Suprapubic skin (tissue), 4 donors: Measurements from ENCODE around the gene JRKL. TPM values are rescaled to one million over a fixed set of nuclear protein-coding genes. Genes with fewer than 3 reads are reported as not detected.

Experiments
- DNase-seq, 2 donors: peaks; one replicate each; pipeline ENCODE4 v3.0.0-alpha.2; 2019; ENCODE audit warnings: low spot score in 2 of 2
- H3K27ac ChIP-seq: fragments of 200-600 bp; sonication (generic); one replicate; pipeline ENCODE4 v1.5.1; 2019
- H3K27me3 ChIP-seq: fragments of 200-600 bp; sonication (generic); one replicate; pipeline ENCODE4 v1.5.1; 2019
- H3K36me3 ChIP-seq: fragments of 200-600 bp; sonication (generic); one replicate; pipeline ENCODE4 v1.5.1; 2019
- H3K4me1 ChIP-seq: fragments of 200-600 bp; sonication (generic); one replicate; pipeline ENCODE4 v1.5.1; 2019
- H3K4me3 ChIP-seq: fragments of 200-600 bp; sonication (generic); one replicate; pipeline ENCODE4 v1.5.1; 2019; ENCODE audit warnings: mild to moderate bottlenecking
- H3K9me3 ChIP-seq: fragments of 200-600 bp; sonication (generic); one replicate; pipeline ENCODE4 v1.5.1; 2019
- EP300 ChIP-seq: sonication (generic); formaldehyde crosslinking; IDR thresholded peaks from one replicate; pipeline ENCODE4 v1.6.1; 2017; ENCODE audit warnings: antibody characterized with exemption
- POLR2A ChIP-seq, 2 donors: fragments of 450-650 bp; IDR thresholded peaks; one replicate each; pipeline ENCODE4 v1.6.1; 2017; ENCODE audit warnings: antibody characterized with exemption in 2 of 2, mild to moderate bottlenecking in 2 of 2, moderate library complexity in 2 of 2
- POLR2AphosphoS5 ChIP-seq, 3 donors: sonication (generic); formaldehyde crosslinking; IDR thresholded peaks; one replicate each; pipeline ENCODE4 v1.6.1; 2017; ENCODE audit warnings: antibody characterized with exemption in 3 of 3
- WGBS: methylation state at CpG from one replicate; pipeline ENCODE4 v1.1.5; 2018; 5-methylcytosine and 5-hydroxymethylcytosine counted together
- total RNA-seq, 4 donors: library from RNA; depleted of rRNA; stranded (reverse); fragments of >200 nt; gene quantifications; one replicate each; pipeline ENCODE4 v1.1.0, GENCODE V29; 2016
- TF ChIP-seq, protein P1 (sequence below), 2 donors: fragments of 200-600 bp in 1 of 2; fragments of 450-650 bp in 1 of 2; sonication (generic) in 1 of 2; IDR thresholded peaks; one replicate each; pipeline ENCODE4 v1.5.1; 2016 to 2019; ENCODE audit warnings: antibody characterized with exemption in 2 of 2, mild to moderate bottlenecking in 1 of 2, moderate library complexity in 1 of 2

The JRKL gene
- total RNA-seq, 4 donors from 2014 or later, result 5.2 to 6.4 (median 5.9) TPM

DNA sequence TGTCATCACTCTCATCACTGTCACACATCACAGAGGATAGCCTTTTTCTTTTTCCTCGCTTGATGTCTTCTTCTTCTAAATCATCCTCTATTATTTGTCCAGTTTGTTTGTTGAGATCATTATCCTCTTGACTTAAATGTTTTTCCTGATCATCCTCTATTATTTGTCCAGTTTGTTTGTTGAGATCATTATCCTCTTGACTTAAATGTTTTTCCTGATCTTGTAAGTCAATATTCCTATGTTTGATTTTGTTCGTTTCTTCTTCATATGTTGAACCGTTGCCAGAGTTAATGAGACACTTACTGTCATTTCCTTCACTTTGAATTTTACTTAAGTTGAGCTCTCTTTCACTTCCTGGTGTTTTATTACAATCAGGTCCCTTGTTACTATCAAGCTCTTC is 5.7 kb upstream of the JRKL start:
- H3K4me1 ChIP-seq, result peaks cover 13% of the 10 kb centered on the region
- no peaks in the 10 kb centered on the region for H3K27me3 ChIP-seq
- WGBS, result 82% methylated on average over 3 of the region's 3 CpGs
- no peak overlapping the region for H3K27ac ChIP-seq
- H3K36me3 ChIP-seq, result peaks cover 10% of the 10 kb centered on the region
- TF ChIP-seq EP300 (no peak), POLR2A (IDR thresholded peaks at IDR 0.05) (no peak), POLR2AphosphoS5 (IDR thresholded peaks at IDR 0.05) (no peak)
- TF ChIP-seq, protein P1, sequence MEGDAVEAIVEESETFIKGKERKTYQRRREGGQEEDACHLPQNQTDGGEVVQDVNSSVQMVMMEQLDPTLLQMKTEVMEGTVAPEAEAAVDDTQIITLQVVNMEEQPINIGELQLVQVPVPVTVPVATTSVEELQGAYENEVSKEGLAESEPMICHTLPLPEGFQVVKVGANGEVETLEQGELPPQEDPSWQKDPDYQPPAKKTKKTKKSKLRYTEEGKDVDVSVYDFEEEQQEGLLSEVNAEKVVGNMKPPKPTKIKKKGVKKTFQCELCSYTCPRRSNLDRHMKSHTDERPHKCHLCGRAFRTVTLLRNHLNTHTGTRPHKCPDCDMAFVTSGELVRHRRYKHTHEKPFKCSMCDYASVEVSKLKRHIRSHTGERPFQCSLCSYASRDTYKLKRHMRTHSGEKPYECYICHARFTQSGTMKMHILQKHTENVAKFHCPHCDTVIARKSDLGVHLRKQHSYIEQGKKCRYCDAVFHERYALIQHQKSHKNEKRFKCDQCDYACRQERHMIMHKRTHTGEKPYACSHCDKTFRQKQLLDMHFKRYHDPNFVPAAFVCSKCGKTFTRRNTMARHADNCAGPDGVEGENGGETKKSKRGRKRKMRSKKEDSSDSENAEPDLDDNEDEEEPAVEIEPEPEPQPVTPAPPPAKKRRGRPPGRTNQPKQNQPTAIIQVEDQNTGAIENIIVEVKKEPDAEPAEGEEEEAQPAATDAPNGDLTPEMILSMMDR (IDR thresholded peaks at IDR 0.05), result no peak
- no peak overlapping the region for H3K4me3 ChIP-seq
- no peaks in the 10 kb centered on the region for H3K9me3 ChIP-seq
- no peak for DNase-seq

DNA sequence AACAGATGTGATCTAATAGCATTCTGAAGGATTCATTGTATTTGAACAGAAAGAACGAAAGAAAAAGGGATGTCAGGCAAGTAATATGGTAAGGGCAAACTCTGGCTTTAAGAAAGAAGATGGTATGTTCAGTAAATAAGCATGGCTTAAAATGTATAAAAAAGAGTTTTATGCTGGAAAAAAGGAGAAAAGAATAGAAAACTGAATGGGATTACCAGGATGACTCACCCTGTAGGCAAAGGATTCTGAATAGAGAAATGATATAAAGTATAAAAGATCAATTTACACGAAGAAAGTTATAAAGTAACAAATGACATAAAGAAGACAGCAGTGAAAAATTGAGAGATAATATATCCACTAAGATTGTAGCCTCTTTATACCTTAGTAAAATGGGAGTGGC is 4.6 kb upstream of the JRKL start:
- Histone ChIP-seq H3K36me3 (peaks cover 10% of the 10 kb centered on the region), H3K27me3 (no peaks in the 10 kb centered on the region), H3K4me1 (peaks cover 13% of the 10 kb centered on the region), H3K9me3 (no peaks in the 10 kb centered on the region), H3K27ac (no peak overlapping the region), H3K4me3 (no peak overlapping the region)
- 87% methylated on average over 2 of the region's 2 CpGs for WGBS
- DNase-seq, result no peak
- TF ChIP-seq, protein P1 (IDR thresholded peaks at IDR 0.05), result no peak
- TF ChIP-seq POLR2AphosphoS5 (IDR thresholded peaks at IDR 0.05), result no peak
- no peak for TF ChIP-seq EP300
- TF ChIP-seq POLR2A (IDR thresholded peaks at IDR 0.05), result no peak

DNA sequence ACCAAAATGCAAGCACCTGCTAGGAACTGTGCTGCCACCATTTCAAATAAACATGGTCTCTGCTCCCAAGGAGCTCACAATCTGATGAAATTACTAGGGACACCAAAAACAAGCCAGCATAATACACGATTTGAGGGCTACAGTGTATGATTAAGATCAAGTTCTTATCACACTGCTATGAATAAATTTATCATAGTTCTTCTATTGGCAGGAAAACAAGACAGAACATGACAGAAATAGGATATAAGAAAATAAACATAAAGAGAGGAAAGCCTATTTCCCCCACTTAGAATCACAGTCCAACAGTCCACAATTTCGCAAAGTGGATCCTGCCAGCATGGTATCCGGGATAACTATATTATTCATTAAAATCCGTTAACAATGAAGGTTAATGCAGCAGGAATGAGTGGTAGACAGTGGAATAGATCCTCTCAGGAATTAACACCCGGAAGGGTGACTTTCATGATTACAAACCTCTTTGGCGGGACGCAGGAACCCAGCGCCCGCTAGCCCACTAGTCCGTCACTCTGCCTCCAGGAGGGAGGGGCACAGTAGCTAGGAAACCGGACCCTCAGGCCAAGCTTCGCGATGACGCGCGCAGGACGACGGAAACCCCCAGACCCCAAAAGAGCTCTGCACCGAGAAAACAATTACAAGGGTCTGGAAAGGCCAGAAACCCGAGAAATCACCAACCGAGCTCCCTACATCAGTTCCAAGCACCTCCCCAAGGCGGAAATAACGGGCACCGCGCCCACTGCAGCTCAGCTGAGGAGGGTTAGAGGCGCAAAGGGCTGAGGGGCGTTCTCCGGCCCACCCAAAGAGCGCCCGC is 708 bp upstream of the JRKL start:
- 0% methylated on average over 20 of the region's 30 CpGs for whole genome bisulfite sequencing
- H3K27me3 ChIP-seq, result no peaks in the 10 kb centered on the region
- H3K4me1 ChIP-seq, result peaks cover 22% of the 10 kb centered on the region
- H3K4me3 ChIP-seq, result peak overlapping the region; percentile 76
- TF ChIP-seq, protein P1 (IDR thresholded peaks at IDR 0.05), result no peak
- no peaks in the 10 kb centered on the region for H3K9me3 ChIP-seq
- H3K27ac ChIP-seq, result peak overlapping the region; percentile 93
- DNase-seq, result no peak
- no peaks in the 10 kb centered on the region for H3K36me3 ChIP-seq

DNA sequence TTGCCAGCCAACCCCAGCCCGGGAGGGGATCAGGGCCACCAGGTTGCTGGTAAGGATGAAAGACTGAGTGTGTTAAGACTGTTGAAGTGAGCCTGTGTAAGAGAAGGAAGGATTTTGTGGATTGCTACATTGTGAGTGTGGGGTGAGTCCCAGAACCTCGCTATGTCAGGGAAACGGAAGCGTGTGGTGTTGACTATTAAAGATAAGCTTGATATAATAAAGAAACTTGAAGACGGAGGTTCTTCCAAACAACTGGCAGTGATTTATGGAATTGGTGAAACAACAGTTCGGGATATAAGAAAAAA is 627 bp downstream of the JRKL start:
- Histone ChIP-seq H3K27me3 (no peaks in the 10 kb centered on the region), H3K4me1 (peaks cover 22% of the 10 kb centered on the region), H3K27ac (peak overlapping the region; percentile 93), H3K4me3 (peak overlapping the region; percentile 76), H3K9me3 (no peaks in the 10 kb centered on the region), H3K36me3 (no peaks in the 10 kb centered on the region)
- TF ChIP-seq EP300 (no peak), POLR2AphosphoS5 (IDR thresholded peaks at IDR 0.05) (no peak), POLR2A (IDR thresholded peaks at IDR 0.05) (no peak)
- TF ChIP-seq, protein P1 (IDR thresholded peaks at IDR 0.05), result no peak
- 26% methylated on average over 6 of the region's 6 CpGs for WGBS
- DNase-seq, result no peak

DNA sequence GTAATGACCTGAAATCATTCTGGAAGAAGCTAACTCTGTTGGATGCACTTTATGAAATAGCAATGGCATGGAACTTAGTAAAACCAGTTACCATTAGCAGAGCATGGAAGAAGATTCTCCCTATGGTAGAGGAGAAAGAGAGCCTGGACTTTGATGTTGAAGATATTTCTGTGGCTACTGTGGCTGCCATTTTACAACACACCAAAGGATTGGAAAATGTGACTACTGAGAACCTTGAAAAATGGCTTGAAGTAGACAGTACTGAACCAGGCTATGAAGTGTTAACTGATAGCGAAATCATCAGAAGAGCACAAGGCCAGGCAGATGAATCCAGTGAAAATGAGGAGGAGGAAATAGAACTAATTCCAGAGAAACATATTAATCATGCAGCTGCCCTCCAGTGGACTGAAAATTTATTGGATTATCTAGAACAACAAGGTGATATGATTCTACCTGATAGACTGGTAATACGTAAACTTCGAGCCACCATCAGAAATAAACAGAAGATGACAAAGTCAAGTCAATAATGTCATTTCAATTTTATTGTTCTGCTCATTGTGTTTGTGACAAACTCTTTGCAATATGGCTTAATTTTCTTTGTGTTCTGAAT is 2.0 kb downstream of the JRKL start:
- TF ChIP-seq, protein P1 (IDR thresholded peaks at IDR 0.05), result no peak
- TF ChIP-seq EP300, result no peak
- no peak for TF ChIP-seq POLR2AphosphoS5 (IDR thresholded peaks at IDR 0.05)
- TF ChIP-seq POLR2A (IDR thresholded peaks at IDR 0.05), result no peak
- Histone ChIP-seq H3K9me3 (no peaks in the 10 kb centered on the region), H3K27me3 (no peaks in the 10 kb centered on the region), H3K36me3 (no peaks in the 10 kb centered on the region), H3K4me3 (no peak overlapping the region), H3K27ac (no peak overlapping the region), H3K4me1 (peaks cover 22% of the 10 kb centered on the region)
- DNase-seq, result no peak
- 89% methylated on average over 3 of the region's 3 CpGs for WGBS
